Measurements from ENCODE around the gene MUL1. TPM values are rescaled to one million over a fixed set of nuclear protein-coding genes. Genes with fewer than 3 reads are reported as not detected.

MUL1 gene
- total RNA-seq, 2 donors from 2014 or later = 15.6 to 19.8 TPM

DNA sequence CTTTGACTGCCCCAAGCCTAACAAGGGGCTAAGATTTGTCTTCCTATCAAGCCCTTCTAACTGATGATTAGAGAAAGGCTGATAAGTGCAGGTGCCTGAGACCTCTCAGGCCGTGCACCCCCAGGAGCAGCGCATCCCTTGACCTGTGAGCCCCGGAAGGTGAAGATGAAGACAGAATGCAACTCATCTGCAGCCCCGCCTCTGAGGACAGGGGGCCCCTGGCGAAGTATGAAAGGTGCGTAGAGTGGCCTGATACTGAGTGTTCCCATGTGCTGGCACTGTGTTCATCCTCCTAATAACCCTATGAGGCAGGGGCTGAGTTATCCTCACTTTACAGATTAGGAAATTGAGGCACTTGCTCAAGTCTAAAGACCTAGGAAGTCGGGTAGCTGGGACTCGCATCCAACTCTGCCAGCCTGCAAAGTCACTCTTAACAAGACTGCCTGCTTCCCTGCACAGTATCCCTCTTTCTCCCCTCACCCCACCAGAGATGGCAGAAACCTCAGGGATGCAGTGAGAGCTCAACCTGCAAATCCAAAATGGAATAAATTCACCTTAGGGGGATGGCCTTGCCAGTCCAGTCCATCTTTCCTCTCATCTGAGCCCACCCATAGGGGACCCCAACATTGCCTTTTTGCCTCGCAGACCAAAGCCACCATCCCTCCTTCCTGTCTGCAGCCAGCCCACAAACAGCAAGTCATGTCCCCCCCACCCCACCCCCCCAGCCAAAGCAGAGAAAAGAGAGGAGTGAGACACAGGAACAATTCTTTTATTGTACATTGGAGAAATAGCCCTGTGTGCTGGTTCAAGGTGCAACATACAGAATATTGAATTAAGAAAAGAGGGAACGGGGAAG lies 26.1 kb downstream of the MUL1 start:
- Histone ChIP-seq H3K27me3 (ENCODE audit: control insufficient read depth, insufficient read depth, low read length, poor library complexity, severe bottlenecking) (peaks cover 40% of the 10 kb centered on the region), H3K4me3 (ENCODE audit: low read length) (no peak overlapping the region), H3K27ac (ENCODE audit: low read depth, low read length) (no peak overlapping the region), H3K36me3 (ENCODE audit: control insufficient read depth, insufficient read depth, low read length) (no peaks in the 10 kb centered on the region), H3K4me1 (ENCODE audit: control insufficient read depth, insufficient read depth, low read length) (peaks cover 12% of the 10 kb centered on the region), H3K9me3 (ENCODE audit: control insufficient read depth, low read length) (no peaks in the 10 kb centered on the region), H3K9ac (ENCODE audit: extremely low read depth, low read length, poor library complexity, severe bottlenecking) (no peak overlapping the region)
- no peak for DNase-seq
- Mint-ChIP-seq H3K9me3 (no peaks in the 10 kb centered on the region), H3K27me3 (ENCODE audit: insufficient read depth) (peaks cover 84% of the 10 kb centered on the region), H3K36me3 (ENCODE audit: low read depth) (no peaks in the 10 kb centered on the region), H3K4me3 (no peak overlapping the region), H3K27ac (peak overlapping the region; percentile 19), H3K4me1 (peaks cover 53% of the 10 kb centered on the region)
- 79 to 89% methylated on average over 7 to 10 of the region's 10 CpGs for WGBS, 2 experiments (ENCODE audit: insufficient coverage in 1 of 2, insufficient read length in 1 of 2)
- TF ChIP-seq, protein P1, sequence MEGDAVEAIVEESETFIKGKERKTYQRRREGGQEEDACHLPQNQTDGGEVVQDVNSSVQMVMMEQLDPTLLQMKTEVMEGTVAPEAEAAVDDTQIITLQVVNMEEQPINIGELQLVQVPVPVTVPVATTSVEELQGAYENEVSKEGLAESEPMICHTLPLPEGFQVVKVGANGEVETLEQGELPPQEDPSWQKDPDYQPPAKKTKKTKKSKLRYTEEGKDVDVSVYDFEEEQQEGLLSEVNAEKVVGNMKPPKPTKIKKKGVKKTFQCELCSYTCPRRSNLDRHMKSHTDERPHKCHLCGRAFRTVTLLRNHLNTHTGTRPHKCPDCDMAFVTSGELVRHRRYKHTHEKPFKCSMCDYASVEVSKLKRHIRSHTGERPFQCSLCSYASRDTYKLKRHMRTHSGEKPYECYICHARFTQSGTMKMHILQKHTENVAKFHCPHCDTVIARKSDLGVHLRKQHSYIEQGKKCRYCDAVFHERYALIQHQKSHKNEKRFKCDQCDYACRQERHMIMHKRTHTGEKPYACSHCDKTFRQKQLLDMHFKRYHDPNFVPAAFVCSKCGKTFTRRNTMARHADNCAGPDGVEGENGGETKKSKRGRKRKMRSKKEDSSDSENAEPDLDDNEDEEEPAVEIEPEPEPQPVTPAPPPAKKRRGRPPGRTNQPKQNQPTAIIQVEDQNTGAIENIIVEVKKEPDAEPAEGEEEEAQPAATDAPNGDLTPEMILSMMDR (conservative IDR thresholded peaks at IDR 0.05) = no peak

DNA sequence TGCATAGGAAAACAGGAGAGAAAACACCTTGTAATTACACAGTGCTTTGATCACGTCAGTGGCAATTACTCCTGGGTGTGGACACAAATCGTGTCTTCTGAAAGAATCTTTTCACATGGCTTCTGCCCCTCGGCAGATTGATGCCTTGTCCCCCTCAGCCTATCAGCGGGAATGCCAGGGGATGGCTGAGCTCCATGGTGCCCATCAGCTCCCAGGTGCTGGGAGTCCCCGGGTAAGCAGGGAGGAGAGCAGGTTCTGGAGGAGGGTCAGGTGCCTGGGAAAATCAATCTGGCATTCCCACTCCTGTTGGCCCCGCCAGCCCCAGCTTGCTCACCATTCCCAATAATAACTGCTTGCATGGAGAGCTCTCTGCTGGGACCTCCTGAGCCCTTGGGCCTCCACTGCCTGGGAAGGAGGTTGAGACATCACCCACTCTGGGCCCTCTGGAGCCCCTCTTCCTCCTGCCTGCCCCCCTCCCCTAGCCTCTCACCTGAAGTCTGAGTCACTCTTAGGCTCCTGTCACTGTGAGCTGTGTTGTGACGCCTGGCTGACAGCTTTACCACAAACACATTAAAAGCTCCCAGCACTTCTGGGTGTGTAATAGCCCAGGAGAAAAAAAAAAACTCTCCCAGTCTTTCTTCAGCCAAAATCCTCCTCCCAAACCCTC lies 26.9 kb downstream of the MUL1 start:
- Mint-ChIP-seq H3K4me3 (no peak overlapping the region), H3K27me3 (ENCODE audit: insufficient read depth) (peaks cover 84% of the 10 kb centered on the region)
- peaks cover 32% of the 10 kb centered on the region for H3K27me3 ChIP-seq (ENCODE audit: control insufficient read depth, insufficient read depth, low read length, poor library complexity, severe bottlenecking)

DNA sequence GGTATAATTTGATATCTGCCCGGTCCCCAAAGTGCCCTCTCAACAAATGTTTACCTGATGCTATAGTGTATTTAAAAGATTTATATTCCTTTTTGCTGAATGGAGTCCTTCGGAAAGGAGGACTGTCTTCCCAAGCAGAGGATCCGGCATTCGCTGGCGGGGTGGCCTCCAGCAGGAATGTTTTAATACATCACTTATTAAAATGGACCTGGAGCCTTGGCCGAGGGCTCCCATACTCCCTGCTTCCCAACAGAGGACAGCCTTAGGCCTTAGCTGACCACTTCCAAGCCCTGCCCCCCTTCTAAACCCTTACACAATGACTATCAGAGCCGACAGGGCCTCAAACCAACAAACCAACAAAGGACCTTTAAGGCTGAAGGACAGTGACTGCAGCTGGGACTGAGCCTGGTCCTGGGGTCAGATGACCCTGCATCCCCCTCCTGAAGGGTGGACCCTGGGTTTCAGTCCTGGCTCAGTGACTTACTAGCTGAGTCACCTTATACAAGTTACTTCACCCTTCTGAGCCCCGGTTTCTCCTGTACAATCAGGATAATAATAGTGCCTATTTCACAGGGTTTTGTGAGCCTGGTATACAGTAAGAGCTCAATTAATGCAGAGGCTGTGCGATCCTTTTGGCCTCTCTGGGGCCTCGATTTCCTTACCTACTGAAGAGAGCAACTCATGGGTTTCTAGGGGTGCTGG lies 27.6 kb downstream of the MUL1 start:
- Mint-ChIP-seq H3K36me3 (ENCODE audit: low read depth) (no peaks in the 10 kb centered on the region), H3K27me3 (ENCODE audit: insufficient read depth) (peaks cover 86% of the 10 kb centered on the region), H3K4me1 (peaks cover 57% of the 10 kb centered on the region), H3K9me3 (no peaks in the 10 kb centered on the region), H3K27ac (peak overlapping the region; percentile 52), H3K4me3 (no peak overlapping the region)
- peaks cover 28% of the 10 kb centered on the region for H3K27me3 ChIP-seq (ENCODE audit: control insufficient read depth, insufficient read depth, low read length, poor library complexity, severe bottlenecking)
- peaks cover 16% of the 10 kb centered on the region for H3K4me1 ChIP-seq (ENCODE audit: control insufficient read depth, insufficient read depth, low read length)
- H3K9ac ChIP-seq (ENCODE audit: extremely low read depth, low read length, poor library complexity, severe bottlenecking) = no peak overlapping the region
- 81 to 95% methylated on average over 6 to 10 of the region's 10 CpGs for WGBS, 2 experiments (ENCODE audit: insufficient coverage in 1 of 2, insufficient read length in 1 of 2)
- no peaks in the 10 kb centered on the region for H3K9me3 ChIP-seq (ENCODE audit: control insufficient read depth, low read length)
- TF ChIP-seq, protein P1 (conservative IDR thresholded peaks at IDR 0.05) = no peak
- no peak for DNase-seq
- H3K27ac ChIP-seq (ENCODE audit: low read depth, low read length) = no peak overlapping the region
- no peak overlapping the region for H3K4me3 ChIP-seq (ENCODE audit: low read length)
- no peaks in the 10 kb centered on the region for H3K36me3 ChIP-seq (ENCODE audit: control insufficient read depth, insufficient read depth, low read length)

More for the DNA sequence above, 26.9 kb downstream of the MUL1 start:
- no peak for DNase-seq
- TF ChIP-seq, protein P1 (conservative IDR thresholded peaks at IDR 0.05) = no peak
- no peaks in the 10 kb centered on the region for H3K9me3 ChIP-seq (ENCODE audit: control insufficient read depth, low read length)
- 79 to 82% methylated on average over 5 to 7 of the region's 7 CpGs for WGBS, 2 experiments (ENCODE audit: insufficient coverage in 1 of 2, insufficient read length in 1 of 2)
- no peaks in the 10 kb centered on the region for H3K36me3 Mint-ChIP-seq (ENCODE audit: low read depth)
- H3K9ac ChIP-seq (ENCODE audit: extremely low read depth, low read length, poor library complexity, severe bottlenecking) = no peak overlapping the region
- peaks cover 16% of the 10 kb centered on the region for H3K4me1 ChIP-seq (ENCODE audit: control insufficient read depth, insufficient read depth, low read length)
- no peaks in the 10 kb centered on the region for H3K36me3 ChIP-seq (ENCODE audit: control insufficient read depth, insufficient read depth, low read length)
- H3K27ac Mint-ChIP-seq = peak overlapping the region; percentile 52
- H3K27ac ChIP-seq (ENCODE audit: low read depth, low read length) = no peak overlapping the region
- H3K9me3 Mint-ChIP-seq = no peaks in the 10 kb centered on the region
- peaks cover 57% of the 10 kb centered on the region for H3K4me1 Mint-ChIP-seq
- no peak overlapping the region for H3K4me3 ChIP-seq (ENCODE audit: low read length)
